GM18951 (cell line): ENCODE data around the gene RAE1.

Source experiments
- POLR2A ChIP-seq: IDR thresholded peaks from 4 replicates; pipeline ENCODE4 v1.6.1; 2011; ENCODE audit warnings: mild to moderate bottlenecking; ENCODE audit not compliant: insufficient read length, insufficient read depth; ENCODE audit errors: extremely low read depth
- in situ Hi-C: fragments of 300-500 bp; cut with MboI; formaldehyde crosslinking; loops from one replicate; pipeline ENCODE4 v1.12.0; 2022; ENCODE audit warnings: low sequenced_read_pairs, mixed read lengths, inconsistent platforms; ENCODE audit not compliant: unreplicated experiment

The RAE1 gene

GRCh38 chr20:57317789-57318371, 33.2 kb upstream of the RAE1 start:
- in situ Hi-C loops, result no loop called here
- no peak for TF ChIP-seq POLR2A

- TF ChIP-seq POLR2A, result no peak
- in situ Hi-C loops, result no loop called here
Measured at GRCh38 chr20:57319584-57319983, 31.5 kb upstream of the RAE1 start.

GRCh38 chr20:57320358-57320757, 30.7 kb upstream of the RAE1 start:
- TF ChIP-seq POLR2A, result no peak
- in situ Hi-C loops, result no loop called here

- no peak for TF ChIP-seq POLR2A
- in situ Hi-C loops, result no loop called here
Measured at GRCh38 chr20:57321142-57321541, 29.9 kb upstream of the RAE1 start.

- no peak for TF ChIP-seq POLR2A
- in situ Hi-C loops, result no loop called here
Measured at GRCh38 chr20:57322476-57322875, 28.6 kb upstream of the RAE1 start.

- no peak for TF ChIP-seq POLR2A
- in situ Hi-C loops, result no loop called here
Measured at GRCh38 chr20:57323034-57323433, 28.0 kb upstream of the RAE1 start.

- in situ Hi-C loops, result no loop called here
Measured at GRCh38 chr20:57325632-57326356, 25.3 kb upstream of the RAE1 start.

GRCh38 chr20:57326667-57327455, 24.2 kb upstream of the RAE1 start:
- no peak for TF ChIP-seq POLR2A
- in situ Hi-C loops, result no loop called here

More at GRCh38 chr20:57325632-57326356, 25.3 kb upstream of the RAE1 start:
- no peak for TF ChIP-seq POLR2A

- in situ Hi-C loops, result no loop called here
- TF ChIP-seq POLR2A, result no peak
Measured at GRCh38 chr20:57327820-57328219, 23.2 kb upstream of the RAE1 start.

GRCh38 chr20:57329608-57330221, 21.3 kb upstream of the RAE1 start, which contains the start of gene SPO11:
Gene SPO11, plus strand, starts transcription at chr20:57329803. Its CDS starts 65 bp downstream, at chr20:57329868.
- TF ChIP-seq POLR2A, result no peak
- in situ Hi-C loops, result no loop called here

GRCh38 chr20:57330998-57331397, 20.1 kb upstream of the RAE1 start:
- in situ Hi-C loops, result no loop called here

GRCh38 chr20:57332105-57333089, 18.7 kb upstream of the RAE1 start:
- in situ Hi-C loops, result no loop called here
- TF ChIP-seq POLR2A, result no peak

More at GRCh38 chr20:57330998-57331397, 20.1 kb upstream of the RAE1 start:
- no peak for TF ChIP-seq POLR2A
